ENCODE results near the gene FANCB.

DNA sequence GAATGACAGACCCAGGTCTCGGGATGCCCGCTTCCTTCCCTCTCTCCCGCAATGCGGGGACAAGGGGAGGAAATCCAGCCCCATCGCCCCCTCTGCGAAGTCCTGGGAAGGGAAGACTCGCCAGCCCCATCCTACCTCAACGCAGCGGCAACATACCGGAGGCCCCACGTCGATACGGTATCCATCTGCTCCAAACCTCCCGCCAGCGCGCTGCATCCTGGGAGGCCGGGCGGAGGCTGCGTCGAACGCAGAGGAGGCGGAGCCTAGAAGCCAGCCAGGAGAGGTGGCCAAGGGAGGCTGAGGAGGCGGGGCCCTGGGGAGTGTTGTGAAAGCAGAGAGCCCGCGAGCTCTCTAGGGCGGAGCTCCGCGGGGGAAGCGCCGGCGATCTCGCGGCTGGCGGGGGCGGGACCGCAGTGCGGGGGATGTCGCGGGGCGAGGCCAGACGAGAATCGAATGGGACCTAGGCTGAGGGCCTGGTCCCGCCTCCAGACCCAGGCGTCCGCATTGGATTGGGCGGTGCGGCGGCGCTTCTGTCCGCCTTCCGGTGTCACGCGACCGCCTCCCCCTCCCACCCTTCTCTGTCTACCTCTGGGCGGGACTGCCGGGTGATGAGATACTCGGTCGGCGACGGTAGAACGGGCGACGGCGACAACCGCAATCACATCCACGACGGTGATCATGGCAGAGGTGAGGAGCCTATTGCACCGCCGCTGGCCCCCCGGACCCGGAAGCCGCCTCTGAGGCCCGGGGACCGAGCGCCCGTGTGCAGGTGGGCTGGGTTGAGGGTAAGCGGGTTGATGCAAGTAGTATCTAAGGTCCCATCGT lies at the start of gene FANCB, which contains the start of gene MOSPD2:
- TF ChIP-seq, protein P1, sequence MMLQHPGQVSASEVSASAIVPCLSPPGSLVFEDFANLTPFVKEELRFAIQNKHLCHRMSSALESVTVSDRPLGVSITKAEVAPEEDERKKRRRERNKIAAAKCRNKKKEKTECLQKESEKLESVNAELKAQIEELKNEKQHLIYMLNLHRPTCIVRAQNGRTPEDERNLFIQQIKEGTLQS (IDR thresholded peaks at IDR 0.05) = no peak
- TF ChIP-seq EZH2 (IDR thresholded peaks at IDR 0.05) (no peak), POLR2A (IDR thresholded peaks at IDR 0.05; ENCODE audit: borderline replicate concordance, extremely low read depth, insufficient read depth, insufficient read length) (no peak), EZH2phosphoT487 (IDR thresholded peaks at IDR 0.05; ENCODE audit: borderline replicate concordance) (no peak), EGR1 (IDR thresholded peaks at IDR 0.05; ENCODE audit: low read depth) (peak; percentile 91), JUND (IDR thresholded peaks at IDR 0.05) (no peak), ELF1 (IDR thresholded peaks at IDR 0.05; ENCODE audit: borderline replicate concordance, low read depth) (peak; percentile 33; the same call in 1 of the 2 replicates), POLR2AphosphoS5 (IDR thresholded peaks at IDR 0.05; ENCODE audit: low read depth, low read length) (peak; percentile 69; the same call in 1 of the 2 replicates), ZNF274 (IDR thresholded peaks at IDR 0.05; ENCODE audit: low read depth, low read length) (no peak), SP1 (IDR thresholded peaks at IDR 0.05; ENCODE audit: low read depth) (peak; percentile 49)
- TF ChIP-seq, protein P2, sequence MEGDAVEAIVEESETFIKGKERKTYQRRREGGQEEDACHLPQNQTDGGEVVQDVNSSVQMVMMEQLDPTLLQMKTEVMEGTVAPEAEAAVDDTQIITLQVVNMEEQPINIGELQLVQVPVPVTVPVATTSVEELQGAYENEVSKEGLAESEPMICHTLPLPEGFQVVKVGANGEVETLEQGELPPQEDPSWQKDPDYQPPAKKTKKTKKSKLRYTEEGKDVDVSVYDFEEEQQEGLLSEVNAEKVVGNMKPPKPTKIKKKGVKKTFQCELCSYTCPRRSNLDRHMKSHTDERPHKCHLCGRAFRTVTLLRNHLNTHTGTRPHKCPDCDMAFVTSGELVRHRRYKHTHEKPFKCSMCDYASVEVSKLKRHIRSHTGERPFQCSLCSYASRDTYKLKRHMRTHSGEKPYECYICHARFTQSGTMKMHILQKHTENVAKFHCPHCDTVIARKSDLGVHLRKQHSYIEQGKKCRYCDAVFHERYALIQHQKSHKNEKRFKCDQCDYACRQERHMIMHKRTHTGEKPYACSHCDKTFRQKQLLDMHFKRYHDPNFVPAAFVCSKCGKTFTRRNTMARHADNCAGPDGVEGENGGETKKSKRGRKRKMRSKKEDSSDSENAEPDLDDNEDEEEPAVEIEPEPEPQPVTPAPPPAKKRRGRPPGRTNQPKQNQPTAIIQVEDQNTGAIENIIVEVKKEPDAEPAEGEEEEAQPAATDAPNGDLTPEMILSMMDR (IDR thresholded peaks at IDR 0.05 in 2 of 3, conservative IDR thresholded peaks at IDR 0.05 in 1 of 3; ENCODE audit: borderline replicate concordance in 1 of 3, insufficient read depth in 1 of 3, low read depth in 2 of 3, low read length in 2 of 3) = no peak
- TF ChIP-seq, protein P3, sequence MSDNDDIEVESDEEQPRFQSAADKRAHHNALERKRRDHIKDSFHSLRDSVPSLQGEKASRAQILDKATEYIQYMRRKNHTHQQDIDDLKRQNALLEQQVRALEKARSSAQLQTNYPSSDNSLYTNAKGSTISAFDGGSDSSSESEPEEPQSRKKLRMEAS (IDR thresholded peaks at IDR 0.05) = peak; percentile 89
